Suppressor macrophage treated with lipopolysaccharide for 1 hour (primary cell): ENCODE data around the gene CCDC81.
"Not testable (repeated sequence)": the region's sequence is repeated elsewhere in the genome, so short reads cannot be mapped to it uniquely, and the experiment has no call there.

Source experiments
- DNase-seq, 3 donors: peaks; one replicate each; pipeline ENCODE4 v3.0.0-alpha.2; 2020 to 2022

The CCDC81 gene

DNA sequence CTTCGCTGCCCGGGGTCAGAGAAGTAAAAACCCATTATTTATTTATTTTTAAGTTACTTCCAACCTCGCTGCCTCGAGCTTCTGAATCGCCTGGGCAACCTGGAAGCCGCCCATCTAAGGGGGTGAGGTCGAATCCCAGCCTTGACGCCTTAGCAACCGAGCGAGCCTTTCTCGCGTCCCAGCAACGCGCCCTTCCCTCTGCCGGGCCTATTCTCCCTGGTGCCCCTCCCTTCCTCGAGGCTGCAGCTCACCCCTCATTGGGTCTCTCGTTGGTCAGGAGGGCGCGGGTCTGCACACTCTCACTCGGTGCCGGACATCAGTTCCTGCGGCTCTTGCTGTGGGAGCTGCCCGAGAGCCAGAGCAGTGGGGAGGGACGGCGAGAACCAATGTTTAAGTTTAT lies at the start of gene CCDC81:
Gene CCDC81, plus strand, starts transcription at position 302 of the 400 bp plus-strand sequence. CDS start 277 bp downstream, outside the sequence.
- no peak for DNase-seq

DNA sequence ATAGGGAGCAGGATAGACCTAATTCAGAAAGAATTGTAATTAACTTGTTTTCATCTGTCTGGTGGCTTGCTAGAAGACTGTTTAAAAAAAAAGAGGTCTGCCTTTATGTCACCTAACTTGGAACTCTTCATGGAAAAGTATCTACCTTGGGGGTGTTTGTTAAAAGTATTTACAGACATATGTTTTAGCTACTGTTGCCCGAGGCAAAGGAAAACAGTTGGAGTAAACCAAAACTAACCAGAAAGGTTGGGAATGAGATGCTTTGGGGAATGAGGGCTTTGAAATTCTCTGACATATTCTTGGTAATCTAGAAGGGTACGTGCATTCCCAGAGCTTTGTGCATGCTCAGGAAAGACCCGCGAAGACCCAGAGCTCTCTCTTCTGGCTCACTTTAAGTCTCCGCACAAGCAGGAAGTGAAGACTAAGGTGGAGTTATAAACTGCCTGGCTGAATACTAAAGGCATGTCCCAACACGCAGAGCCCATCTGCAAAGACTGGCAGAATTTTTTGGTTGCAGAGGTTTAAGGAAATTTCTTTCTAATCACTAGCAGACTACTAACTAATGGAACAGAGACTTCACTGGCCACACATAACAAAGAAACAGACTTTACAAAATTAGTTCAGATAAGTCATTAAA lies 39.4 kb upstream of the CCDC81 start:
- DNase-seq = no peak

DNA sequence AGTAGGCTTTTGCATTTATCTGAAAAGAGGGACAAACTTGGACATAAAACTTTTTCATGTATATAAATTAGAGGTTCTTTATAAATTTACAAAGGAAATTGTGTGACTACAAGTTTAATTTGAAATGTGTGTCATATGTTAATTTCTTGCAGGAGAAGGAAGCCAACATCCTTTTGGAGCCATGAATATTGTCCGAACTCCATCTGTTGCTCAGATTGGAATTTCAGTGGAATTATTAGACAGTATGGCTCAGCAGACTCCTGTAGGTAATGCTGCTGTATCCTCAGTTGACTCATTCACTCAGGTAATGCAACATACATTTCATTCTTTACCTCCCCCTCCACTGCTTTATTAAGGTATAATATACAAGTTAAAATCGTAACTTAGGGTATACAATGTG lies 37.5 kb upstream of the CCDC81 start:
- no peak for DNase-seq

DNA sequence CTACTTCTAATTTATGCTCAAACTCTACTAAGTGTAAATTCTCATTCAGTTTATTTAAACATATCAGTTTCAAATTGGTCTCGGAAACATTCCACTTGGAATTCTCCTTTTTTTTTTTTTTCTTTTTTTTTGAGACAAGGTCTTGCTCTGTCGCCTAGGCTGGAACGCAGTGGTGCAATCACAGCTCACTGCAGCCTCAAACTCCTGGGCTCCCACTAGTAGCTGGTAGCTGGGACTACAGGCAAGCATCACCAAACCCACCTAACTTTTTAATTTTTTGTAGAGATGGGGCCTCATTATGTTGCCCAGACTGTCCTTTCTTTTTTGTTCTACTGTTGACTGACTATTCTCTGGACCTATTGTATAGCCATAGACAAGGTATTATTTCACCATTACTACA lies 33.3 kb upstream of the CCDC81 start:
- no peak for DNase-seq

DNA sequence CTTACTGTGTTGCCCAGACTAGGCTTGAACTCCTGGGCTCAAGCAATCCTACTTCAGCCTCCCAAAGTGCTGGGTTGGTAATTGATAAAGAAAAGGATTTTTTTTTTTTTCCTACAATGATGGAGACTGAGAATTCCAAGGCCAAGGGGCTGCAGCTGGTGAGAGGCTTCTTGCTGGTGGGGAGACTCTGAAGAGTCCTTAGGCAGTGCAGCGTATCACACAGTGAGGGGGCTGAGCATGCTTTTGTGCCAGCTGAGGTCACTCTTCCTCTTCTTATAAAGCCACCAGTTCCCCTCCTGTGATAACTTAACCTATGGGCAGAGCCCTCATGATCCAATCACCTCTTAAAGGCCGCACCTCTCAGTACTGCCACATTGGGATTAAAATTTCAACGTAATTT lies 28.2 kb upstream of the CCDC81 start:
- peak in 2 of 3 donors; percentile 13 to 18 for DNase-seq

DNA sequence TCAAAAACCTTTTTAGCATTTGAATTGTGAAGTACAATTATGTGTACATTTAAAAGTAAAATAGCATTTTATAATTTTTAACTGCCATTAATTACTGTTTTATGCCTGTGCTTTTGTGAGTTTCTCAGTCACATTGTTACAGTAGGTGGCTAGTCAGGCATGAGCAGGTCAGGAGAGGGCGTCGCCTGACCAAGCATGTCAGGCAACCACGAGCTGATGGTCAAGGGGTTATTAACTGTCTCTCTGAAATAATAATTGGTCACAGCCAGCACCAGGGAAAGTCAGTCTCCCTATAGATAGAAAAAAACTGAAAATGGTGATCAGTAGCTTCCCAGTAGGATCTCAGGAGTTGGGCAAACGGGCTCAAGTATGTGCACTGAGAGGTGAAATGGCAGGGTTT lies 19.4 kb upstream of the CCDC81 start:
- DNase-seq = no peak

DNA sequence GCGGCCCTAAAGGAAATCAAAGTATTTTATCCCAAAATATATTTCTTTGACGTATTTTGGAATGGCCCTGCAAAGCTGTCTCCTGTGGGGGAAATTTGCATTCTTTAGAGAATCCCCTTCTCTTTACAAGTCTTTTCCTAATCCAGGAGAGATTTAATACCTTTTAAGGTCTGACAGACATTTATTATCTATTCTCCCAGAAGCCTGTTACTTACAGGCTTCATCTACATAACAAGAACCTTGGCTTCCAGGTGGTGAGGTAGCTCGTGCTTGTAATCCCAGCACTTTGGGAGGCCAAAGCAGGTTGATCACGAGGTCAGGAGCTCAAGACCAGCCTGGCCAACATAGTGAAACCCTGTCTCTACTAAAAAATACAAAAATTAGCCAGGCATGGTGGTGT lies 17.3 kb upstream of the CCDC81 start:
- DNase-seq = not testable (repeated sequence)

DNA sequence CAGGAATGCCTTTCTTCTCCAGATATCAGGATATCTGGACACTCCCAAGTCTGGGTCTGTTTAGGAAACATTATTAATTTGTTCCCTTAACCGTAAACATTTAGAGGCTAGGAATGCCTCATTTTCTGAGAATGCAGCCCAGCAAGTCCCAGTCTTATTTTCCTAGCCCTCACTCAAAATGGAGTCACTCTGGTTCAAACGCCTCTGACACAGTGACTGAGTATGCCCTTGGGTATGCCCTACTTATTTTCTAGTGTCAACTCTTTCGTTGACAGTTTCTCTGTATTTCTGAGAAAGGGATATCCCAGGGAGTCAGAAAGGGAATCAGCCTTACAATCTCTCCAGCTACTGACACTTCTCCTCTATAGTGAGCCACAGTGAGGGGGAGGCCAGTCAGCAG lies 16.0 kb upstream of the CCDC81 start:
- DNase-seq = no peak

DNA sequence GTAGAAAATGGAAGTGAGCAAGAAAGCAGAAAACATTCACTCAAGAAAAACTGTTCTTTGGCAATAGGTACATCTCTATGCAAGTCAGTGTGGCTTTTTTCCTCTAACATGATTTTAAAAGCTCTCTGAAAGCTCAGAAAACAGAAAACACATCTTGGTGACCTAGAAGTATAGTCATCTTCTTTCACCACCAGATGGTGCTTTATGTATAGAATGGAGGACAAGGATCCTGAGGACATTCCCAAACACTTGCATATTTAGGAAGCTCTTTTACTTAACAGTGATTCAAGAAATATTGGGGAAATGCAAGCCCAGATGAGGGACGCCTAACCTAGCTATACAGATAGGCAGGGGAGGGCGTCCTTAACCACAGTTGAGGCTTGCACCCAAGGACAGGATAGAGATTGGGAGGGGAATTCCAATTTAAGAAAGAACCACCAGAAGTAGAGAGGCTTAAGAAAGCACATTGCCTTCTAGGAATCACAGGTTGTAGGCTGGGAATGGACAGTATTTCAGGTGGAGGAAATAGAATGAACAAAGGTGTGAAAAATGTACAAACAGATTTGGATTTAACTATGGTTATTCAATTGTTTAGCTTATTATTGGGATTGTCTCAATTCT lies 13.8 kb upstream of the CCDC81 start:
- peak in 2 of 3 donors; percentile 8 to 12 for DNase-seq

DNA sequence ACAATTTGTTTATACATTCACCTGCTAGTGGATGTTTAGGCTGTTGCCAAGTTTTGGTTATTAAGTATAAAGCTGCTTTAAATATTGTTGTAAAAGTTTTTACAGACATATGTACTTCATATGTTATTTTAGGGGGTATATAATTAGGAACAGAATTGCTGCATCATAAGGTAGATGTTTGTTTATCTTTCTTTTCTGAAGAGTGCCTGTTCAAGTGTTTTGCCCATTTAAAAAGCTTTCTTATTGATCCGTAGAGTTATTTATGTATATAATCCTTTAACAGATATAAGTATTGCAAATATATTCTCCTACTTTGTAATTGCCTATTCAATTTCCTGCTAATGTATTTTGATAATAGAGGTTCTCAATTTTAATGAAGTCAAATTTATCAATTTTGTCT lies 11.3 kb upstream of the CCDC81 start:
- no peak for DNase-seq

DNA sequence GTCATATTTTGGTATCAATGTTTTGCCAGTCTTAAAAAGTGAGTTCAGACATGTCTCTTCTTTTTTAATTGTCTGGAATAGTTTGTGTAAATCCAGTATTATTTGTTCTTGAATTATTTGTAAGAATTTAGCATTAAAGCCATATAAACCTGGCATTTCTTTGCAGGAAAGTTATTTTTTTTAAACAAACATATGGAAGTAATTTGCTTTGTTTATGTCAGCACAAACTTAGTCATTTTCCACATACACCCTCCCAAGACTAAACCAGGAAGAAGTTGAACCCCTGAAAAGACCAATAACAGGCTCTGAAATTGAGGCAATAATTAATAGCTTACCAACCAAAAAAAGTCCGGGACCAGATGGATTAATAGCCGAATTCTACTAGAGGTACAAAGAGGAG lies 9.1 kb upstream of the CCDC81 start:
- DNase-seq = no peak

DNA sequence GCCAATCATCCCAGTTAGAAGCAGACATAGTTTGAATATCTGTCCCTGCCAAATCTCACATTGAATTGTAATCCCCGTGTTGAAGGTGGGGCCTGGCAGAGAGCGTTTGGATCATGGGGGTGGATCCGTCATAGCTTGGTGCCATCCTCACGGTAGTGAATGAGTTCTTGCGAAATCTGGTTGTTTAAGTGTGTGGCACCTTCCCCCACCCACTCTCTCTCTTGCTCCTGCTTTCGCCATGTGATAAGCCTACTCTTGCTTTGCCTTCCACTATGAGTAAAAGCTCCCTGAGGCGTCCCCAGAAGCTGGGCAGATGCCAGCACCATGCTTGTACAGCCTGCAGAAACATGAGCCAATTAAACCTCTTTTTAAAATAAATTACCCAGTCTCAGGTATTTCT lies 5.0 kb upstream of the CCDC81 start:
- DNase-seq = no peak

DNA sequence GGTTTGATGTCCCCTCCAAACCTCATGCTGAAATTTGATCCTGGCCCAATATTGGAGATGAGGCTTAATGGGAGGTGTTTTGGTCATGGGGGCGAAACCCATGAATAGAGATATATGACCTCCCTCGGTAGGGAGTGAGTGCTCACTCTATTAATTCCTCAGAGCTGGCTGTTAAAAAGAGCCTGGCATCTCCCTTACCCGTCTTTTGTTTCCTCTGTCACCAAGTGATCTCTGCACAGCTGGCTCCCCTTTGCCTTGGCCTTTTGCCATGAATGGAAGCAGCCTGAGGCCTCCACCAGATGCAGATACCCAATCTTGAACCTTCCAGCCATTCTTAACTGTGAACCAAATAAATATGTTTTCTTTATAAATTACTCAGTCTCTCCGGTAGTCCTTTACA lies 4.5 kb upstream of the CCDC81 start:
- no peak for DNase-seq

DNA sequence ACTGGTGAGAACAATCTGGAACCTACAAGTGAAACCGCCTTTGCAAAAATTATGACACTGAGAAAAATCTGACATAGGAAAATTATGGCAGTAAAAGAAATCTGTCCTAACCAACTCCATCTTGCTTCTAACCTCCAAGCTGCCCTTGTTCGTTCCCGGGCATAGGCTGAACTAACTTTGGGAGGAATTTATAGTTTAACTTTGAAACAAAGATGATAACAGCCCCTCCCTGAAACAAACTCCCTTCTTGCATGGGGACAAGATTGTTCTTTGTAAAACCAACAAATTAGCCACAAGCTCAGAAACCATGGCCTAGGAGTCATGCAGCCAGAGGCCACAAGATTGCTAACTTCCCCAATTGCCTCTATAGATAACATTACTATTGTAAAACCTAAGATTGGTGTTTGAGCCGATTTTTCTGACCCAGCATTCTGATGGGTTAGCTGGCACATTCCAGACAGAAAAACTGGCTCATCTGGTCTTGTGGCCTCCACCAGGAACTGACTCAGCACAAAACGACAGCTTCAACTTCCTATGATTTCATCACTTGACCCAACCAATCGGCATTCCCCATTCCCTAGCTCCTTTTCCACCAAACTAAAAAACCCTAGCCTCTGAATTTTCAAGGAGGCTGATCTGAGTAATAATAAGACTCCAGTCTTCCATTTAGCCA lies 3.6 kb upstream of the CCDC81 start:
- DNase-seq = peak; percentile 28 to 43 (median 34)

DNA sequence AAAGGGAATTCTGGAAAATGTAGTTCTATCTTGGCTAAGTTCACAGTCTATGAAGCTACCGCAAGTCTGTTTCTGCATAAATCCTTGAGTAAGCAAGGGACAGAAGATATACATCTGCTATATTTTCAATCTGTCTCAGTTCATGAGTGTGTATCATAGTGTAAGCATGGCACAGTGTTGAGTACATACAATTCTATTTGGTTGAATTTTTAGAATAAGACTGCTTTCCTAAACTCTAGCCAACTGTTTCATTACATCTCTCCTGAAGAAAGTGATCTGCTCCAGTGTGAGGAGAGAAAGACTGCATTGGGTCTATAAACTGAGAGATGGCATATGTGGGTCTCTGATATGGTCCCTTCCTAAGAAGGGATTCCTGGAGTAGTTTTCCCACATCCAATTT lies 2.6 kb upstream of the CCDC81 start:
- no peak for DNase-seq

DNA sequence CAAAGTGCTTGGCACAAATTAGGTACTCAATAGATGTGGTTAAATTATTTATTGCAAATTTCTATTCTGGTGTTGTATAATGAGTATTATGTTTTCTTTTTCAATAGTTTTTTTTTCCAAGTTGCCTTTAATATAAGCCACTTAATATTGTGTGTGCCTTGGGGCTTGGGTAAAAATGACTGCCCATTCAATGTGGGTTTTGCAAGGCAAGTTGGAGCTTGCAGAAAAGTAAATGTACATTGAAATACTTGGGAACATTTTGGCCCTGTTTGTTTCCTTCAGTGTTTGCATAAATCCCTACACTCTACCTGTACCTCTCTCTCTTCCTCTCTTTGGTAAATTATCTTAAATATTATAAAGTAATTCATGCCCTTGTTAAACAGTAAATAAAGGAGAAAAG lies 2.1 kb upstream of the CCDC81 start:
- DNase-seq = no peak

DNA sequence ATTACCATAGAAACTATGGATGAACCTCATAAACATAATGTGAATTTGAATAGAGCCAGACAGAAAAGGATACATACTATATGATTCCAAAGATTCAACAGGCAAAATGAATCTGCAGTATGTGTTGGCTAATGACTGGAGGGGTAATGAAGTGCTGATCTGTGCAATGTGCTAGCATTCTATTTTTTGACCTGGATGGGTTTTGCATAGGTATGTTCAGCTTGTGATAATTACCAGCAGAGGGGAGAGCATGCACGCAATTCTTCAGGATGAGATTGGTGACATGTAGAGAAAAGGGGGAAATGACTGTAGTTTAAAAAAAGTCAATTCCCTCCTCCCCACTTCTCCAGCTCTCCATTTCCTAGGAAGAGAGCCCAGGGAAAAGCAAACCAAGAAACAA lies 618 bp upstream of the CCDC81 start:
- DNase-seq = no peak

DNA sequence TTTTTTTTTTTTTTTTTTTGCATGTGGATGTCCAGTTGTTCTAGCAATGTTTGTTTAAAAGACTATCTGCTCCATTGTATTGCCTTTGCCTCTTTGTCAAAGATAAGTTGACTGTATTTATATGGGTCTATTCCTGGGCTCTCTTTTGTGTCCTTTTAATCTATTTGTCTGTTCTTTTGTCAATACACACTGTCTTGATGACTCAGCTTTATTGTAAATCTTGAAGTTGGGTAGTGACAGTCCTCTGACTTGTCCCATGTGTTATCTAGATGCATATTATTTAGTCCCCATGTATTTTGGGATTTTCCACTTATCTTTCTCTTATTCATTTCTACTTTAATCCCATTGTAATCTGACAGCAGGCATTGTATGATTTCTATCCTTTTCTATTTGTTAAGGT lies 3.3 kb downstream of the CCDC81 start:
- no peak for DNase-seq

DNA sequence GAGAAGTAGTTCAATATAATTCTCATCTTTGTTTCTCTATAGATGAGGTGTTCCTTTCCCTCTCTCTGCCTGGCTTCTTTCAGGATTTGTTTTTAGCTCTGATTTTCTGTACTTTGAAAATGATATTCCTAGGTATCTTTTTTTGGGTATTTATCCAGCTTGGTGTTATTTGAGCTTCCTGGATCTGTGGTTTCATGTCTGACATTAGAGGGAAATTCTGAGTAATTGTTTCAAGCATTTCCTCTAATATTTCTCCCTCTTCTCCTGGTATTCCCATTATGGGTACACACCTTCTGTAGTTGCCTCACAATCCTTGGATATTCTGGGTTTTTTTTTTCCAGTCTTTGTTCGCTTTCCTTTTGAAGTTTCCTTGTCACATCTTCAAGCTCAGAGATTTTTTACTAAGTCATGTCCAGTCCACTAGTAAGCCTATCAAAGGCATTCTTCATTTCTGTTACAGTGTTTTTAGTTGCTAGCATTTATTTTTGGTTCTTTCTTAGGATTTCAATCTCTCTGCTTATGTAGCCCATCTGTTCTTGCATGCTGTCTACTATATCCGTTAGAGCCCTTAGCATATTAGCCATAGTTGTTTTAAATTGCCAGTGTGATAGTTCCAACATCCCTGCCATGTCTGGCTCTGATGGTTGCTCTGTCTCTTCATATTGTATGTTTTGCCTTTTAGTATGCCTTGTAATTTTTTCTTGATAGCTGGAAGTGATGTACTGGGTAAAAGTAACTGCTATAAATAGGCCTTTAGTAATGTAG lies 5.8 kb downstream of the CCDC81 start:
- no peak for DNase-seq

DNA sequence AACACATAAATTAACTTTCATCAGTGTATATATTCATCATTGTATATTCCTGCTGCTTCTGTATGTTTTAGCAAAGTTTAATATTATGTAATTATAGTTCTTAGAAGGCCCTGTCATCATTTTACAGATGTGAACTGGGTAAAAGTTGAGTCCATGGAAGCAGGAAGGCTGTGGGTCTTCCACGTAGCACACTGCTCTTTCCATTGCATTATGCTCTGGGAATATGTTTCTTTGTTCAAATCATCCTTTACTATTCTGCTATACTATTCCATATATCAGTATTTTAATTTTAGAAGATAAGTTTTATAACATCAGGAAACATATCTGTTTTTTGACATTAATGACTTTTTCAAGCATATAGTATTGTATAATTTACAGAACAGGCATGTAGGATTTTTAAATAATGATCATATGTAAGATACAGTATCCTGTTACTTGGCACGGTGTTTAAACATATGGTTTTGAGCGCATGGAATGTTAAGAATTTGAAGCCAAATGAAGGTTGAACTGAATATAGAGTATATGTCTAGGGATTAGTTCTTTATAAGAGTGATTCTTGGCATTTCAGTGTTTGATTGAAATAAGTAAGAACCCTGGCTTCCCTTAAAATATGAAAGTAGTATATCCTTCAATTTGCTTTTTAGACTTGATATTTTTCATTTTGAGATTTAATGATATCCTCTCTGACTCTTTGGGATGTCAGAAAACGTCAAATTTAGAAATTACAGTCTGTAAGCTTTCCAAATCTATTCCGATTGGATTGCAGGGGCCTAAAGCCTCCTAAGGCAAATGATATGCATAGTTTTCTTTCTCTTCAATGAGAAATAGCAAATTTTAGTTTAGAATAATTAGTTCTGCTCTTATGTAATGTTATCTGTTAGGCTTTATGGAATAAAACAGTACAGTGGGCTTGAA lies 8.6 kb downstream of the CCDC81 start:
- DNase-seq = no peak

DNA sequence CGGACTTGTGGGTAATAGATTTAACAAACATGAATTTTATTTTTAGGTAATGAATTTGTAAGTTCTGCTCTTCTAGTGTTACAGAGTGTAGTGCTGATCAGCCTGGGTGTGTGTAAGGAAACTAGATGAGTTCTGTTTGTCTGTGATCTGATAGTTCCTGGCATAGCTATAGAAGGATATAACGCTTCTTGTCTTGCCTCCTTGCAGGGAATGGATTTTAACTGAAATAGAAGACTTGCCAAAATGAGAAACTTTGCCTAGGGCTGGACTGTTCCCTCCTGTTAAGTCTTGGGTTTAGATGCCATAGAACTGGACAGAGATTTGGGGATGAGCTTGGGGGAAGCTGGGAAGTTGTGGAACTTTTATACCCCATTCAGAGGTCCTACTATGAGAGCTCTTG lies 11.6 kb downstream of the CCDC81 start:
- DNase-seq = no peak

DNA sequence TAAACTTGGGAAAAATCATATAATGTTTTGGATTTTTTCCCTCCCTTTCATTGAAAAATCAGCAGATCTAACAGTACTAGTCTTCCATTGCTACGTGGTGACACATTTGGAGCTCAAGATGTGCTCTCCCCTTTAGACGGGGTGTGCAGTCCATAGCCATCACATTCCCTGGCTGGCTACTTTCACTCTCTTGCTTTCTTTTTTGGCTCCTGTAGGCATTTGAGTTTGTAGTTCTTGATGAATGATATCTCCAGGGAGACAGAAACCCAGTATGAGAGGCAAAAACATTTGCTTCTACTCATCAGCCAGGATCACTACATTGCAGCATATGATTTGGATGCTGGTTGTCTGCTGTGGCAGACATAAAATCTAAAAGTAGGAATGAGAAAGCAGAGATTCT lies 12.1 kb downstream of the CCDC81 start:
- DNase-seq = no peak

DNA sequence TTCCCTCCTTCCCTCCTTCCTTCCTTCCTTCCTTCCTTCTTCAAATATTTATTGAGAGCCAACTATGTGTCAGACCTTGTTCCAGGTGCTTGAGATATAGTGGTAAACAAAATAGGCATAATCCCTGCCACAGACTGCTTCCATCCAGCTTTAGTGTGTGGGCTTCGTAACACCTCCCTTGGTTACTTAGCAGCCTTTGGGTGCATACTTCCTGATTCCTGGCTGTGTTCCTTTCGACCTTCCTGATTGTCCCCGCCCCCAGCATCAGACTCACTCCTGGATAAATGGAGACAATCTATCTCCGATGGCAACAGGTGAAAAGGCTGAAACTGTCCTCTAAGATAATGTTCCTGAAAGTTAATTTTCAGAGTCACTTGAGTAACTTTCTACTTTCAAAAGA lies 13.5 kb downstream of the CCDC81 start:
- DNase-seq = no peak
